Caco-2 (cell line): ENCODE data around the gene FHAD1. TPM values are rescaled to one million over a fixed set of nuclear protein-coding genes. Genes with fewer than 3 reads are reported as not detected.

ENCODE experiments used
- BruUV-seq: library from RNA; stranded (reverse); fragments of 400-500 nt; replicated peaks from 2 replicates; lab custom pipeline; 2021; lab: Mats Ljungman, UMichigan
- CTCF ChIA-PET: fragments of 300-600 bp; sonication (Branson Sonifier 250); formaldehyde crosslinking; loops from one replicate; lab custom pipeline; 2022; ENCODE audit warnings: antibody characterized with exemption; lab: Charles Lee
- POLR2A ChIA-PET: fragments of 300-600 bp; sonication (Branson Sonifier 250); formaldehyde crosslinking; loops from one replicate; lab custom pipeline; 2022; ENCODE audit warnings: antibody characterized with exemption; lab: Charles Lee
- DNase-seq, 2 experiments: peaks; one replicate each; pipeline versions ENCODE4 v3.0.0 to v3.0.0-alpha.2; 2020 to 2022
- H3K27me3 ChIP-seq: replicated peaks from 2 replicates; pipeline ENCODE4 v1.6.0; 2011; ENCODE audit warnings: low read length; ENCODE audit not compliant: control insufficient read depth, insufficient read depth
- H3K36me3 ChIP-seq: 2 replicates; pipeline ENCODE4 v1.5.1; 2011; ENCODE audit warnings: low read length; ENCODE audit not compliant: control insufficient read depth, insufficient read depth
- H3K4me1 ChIP-seq: fragments of 250-450 bp; sonication (Bioruptor Pico); 2 replicates; pipeline ENCODE4 v1.5.1; 2020; ENCODE audit warnings: mild to moderate bottlenecking
- H3K4me3 ChIP-seq: 2 replicates; pipeline ENCODE4 v1.5.1; 2011; ENCODE audit warnings: low read depth, mild to moderate bottlenecking, control low read depth, low read length
- H3K9me3 ChIP-seq: fragments of 250-450 bp; sonication (Bioruptor Pico); 2 replicates; pipeline ENCODE4 v1.5.1; 2020; ENCODE audit warnings: mild to moderate bottlenecking, moderate library complexity
- H3K27ac Mint-ChIP-seq: one replicate; pipeline ENCODE4 v1.8.0; 2022; ENCODE audit warnings: mixed read lengths; ENCODE audit not compliant: unreplicated experiment
- H3K27me3 Mint-ChIP-seq: one replicate; pipeline ENCODE4 v1.8.0; 2022; ENCODE audit warnings: mixed read lengths; ENCODE audit not compliant: insufficient read depth, unreplicated experiment
- H3K36me3 Mint-ChIP-seq: one replicate; pipeline ENCODE4 v1.8.0; 2022; ENCODE audit warnings: mild to moderate bottlenecking, mixed read lengths; ENCODE audit not compliant: insufficient read depth, unreplicated experiment
- H3K4me1 Mint-ChIP-seq: one replicate; pipeline ENCODE4 v1.8.0; 2022; ENCODE audit warnings: low read depth, mixed read lengths; ENCODE audit not compliant: unreplicated experiment
- H3K4me3 Mint-ChIP-seq: one replicate; pipeline ENCODE4 v1.8.0; 2022; ENCODE audit warnings: mild to moderate bottlenecking, moderate library complexity, mixed read lengths; ENCODE audit not compliant: unreplicated experiment
- H3K9me3 Mint-ChIP-seq: one replicate; pipeline ENCODE4 v1.8.0; 2022; ENCODE audit warnings: mixed read lengths; ENCODE audit not compliant: unreplicated experiment
- intact Hi-C: fragments of 100-400 bp; cut with micrococcal nuclease; formaldehyde crosslinking; loops from one replicate; pipeline ENCODE4 v1.10.0; 2022; ENCODE audit not compliant: unreplicated experiment
- total RNA-seq: library from RNA; stranded (reverse); gene quantifications from 2 replicates; pipeline ENCODE4 v1.2.3, GENCODE V29; 2022
- TF ChIP-seq, protein P1 (sequence below), 2 experiments: fragments of 200-600 bp in 1 of 2; IDR thresholded peaks; 1 replicate in 1 of 2; 2 replicates in 1 of 2; pipeline versions ENCODE4 v1.5.1 to v1.8.0; 2011 to 2022; ENCODE audit warnings: antibody characterized with exemption in 1 of 2, control low read depth in 1 of 2, inconsistent platforms in 1 of 2, low read depth in 1 of 2, low read length in 1 of 2, mild to moderate bottlenecking in 1 of 2, moderate library complexity in 1 of 2; ENCODE audit not compliant: insufficient read depth in 1 of 2, severe bottlenecking in 1 of 2, unreplicated experiment in 1 of 2

The FHAD1 gene
- total RNA-seq, 1 experiment from 2014 or later, result 0.18 TPM

DNA sequence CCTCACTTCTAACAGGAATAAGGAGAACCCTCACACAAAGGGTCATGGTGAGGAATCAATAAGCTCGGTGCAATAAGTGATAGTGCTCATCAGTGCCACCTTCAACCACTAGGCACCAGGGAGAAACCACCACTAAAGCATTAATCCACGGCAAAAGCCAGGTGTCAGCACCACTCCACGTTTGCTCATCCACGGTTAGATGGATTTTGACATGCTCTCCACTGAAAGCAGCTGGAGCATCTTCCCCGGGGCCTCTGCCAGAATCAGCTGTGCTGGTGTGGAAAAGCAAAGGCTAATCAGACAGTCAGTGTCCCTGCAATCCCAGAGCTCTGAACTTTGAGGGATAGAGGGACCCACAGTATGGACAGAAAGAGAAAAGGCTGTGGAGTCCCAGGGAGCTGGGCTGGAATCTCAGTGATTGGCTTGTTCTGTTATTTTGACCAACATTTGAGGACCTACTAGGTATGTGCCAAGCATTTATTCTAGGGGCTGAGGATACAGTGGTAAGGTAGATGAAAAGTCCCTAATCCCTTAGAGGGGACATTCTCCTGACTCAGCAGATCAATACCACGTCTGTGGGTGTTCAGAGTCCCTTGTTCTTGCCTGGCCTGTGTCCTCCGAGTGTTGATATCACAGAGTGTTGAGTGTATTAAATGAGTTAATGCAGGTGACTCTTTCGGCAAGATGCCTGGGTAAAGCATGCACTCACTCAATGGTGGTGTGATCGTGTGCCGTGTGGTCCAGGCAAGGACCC lies 41.3 kb downstream of the FHAD1 start:
- DNase-seq, result no peak
- ChIA-PET POLR2A (no interaction called here), CTCF (interaction anchor here (0.6 kb wide), 1 partner anchor 435 kb away, joined by 4 read pairs; no protein-coding TSS in a partner anchor)
- Mint-ChIP-seq H3K9me3 (no peaks in the 10 kb centered on the region), H3K4me1 (peaks cover 7% of the 10 kb centered on the region), H3K27ac (no peak overlapping the region), H3K4me3 (no peak overlapping the region), H3K27me3 (no peaks in the 10 kb centered on the region), H3K36me3 (no peaks in the 10 kb centered on the region)
- intact Hi-C loops, result no loop called here
- Histone ChIP-seq H3K36me3 (no peaks in the 10 kb centered on the region), H3K4me1 (peaks cover 8% of the 10 kb centered on the region; the same call in 1 of the 2 replicates), H3K9me3 (no peaks in the 10 kb centered on the region), H3K4me3 (no peak overlapping the region), H3K27me3 (no peaks in the 10 kb centered on the region)
- TF ChIP-seq, protein P1, sequence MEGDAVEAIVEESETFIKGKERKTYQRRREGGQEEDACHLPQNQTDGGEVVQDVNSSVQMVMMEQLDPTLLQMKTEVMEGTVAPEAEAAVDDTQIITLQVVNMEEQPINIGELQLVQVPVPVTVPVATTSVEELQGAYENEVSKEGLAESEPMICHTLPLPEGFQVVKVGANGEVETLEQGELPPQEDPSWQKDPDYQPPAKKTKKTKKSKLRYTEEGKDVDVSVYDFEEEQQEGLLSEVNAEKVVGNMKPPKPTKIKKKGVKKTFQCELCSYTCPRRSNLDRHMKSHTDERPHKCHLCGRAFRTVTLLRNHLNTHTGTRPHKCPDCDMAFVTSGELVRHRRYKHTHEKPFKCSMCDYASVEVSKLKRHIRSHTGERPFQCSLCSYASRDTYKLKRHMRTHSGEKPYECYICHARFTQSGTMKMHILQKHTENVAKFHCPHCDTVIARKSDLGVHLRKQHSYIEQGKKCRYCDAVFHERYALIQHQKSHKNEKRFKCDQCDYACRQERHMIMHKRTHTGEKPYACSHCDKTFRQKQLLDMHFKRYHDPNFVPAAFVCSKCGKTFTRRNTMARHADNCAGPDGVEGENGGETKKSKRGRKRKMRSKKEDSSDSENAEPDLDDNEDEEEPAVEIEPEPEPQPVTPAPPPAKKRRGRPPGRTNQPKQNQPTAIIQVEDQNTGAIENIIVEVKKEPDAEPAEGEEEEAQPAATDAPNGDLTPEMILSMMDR (IDR thresholded peaks at IDR 0.05; ENCODE audit: insufficient read depth in 1 of 2, low read depth in 1 of 2, low read length in 1 of 2, severe bottlenecking in 1 of 2, unreplicated experiment in 1 of 2), result no peak
- BruUV-seq, result no TSS peak

DNA sequence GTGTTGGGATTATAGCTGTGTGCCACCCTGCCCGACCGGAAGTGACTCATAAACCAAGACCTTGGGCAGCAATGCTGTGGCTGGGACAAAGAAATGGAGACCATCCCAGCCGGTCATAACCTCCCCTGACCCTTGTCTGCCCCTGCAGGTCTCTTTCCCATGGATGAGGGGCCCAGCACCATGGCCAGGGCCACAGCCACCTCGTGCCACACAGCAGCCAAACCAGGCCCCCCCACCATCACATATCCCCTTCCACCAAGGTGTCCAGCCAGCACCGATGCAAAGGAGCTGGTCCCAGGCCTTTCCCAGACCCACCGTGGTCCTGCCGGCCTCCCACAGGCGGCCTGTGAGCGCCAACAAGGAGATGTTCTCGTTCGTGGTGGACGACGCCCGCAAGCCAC lies 42.2 kb downstream of the FHAD1 start:
- no peaks in the 10 kb centered on the region for H3K27me3 Mint-ChIP-seq
- no TSS peak for BruUV-seq

DNA sequence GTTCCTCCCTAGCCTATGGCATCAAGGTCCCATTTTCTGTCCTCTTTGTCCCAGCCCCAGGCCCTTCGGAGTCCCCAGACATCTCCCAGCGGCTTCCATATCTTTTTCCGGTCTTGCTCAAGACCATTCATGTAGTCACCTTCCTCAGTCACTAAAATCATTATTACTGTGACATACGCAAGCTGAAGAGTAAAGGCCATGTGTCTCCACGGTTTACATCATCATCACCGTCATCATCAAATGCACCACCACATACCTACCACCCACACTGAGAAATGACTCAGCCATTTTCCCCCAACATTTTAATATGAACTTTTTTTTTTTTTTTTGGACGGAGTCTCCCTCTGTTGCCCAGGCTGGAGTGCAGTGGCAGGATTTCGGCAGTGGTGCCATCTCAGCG lies 43.4 kb downstream of the FHAD1 start:
- TF ChIP-seq, protein P1 (IDR thresholded peaks at IDR 0.05; ENCODE audit: insufficient read depth in 1 of 2, low read depth in 1 of 2, low read length in 1 of 2, severe bottlenecking in 1 of 2, unreplicated experiment in 1 of 2), result no peak
- Histone ChIP-seq H3K4me1 (no peaks in the 10 kb centered on the region), H3K27me3 (no peaks in the 10 kb centered on the region), H3K4me3 (no peak overlapping the region), H3K36me3 (no peaks in the 10 kb centered on the region), H3K9me3 (no peaks in the 10 kb centered on the region)
- POLR2A ChIA-PET, result no interaction called here
- no peaks in the 10 kb centered on the region for H3K4me1 Mint-ChIP-seq
- DNase-seq, result no peak
- no TSS peak for BruUV-seq
- no peaks in the 10 kb centered on the region for H3K9me3 Mint-ChIP-seq
- CTCF ChIA-PET, result no interaction called here
- H3K4me3 Mint-ChIP-seq, result no peak overlapping the region
- intact Hi-C loops, result no loop called here
- no peaks in the 10 kb centered on the region for H3K27me3 Mint-ChIP-seq
- H3K36me3 Mint-ChIP-seq, result no peaks in the 10 kb centered on the region
- H3K27ac Mint-ChIP-seq, result no peak overlapping the region

More for the DNA sequence above, 42.2 kb downstream of the FHAD1 start:
- Mint-ChIP-seq H3K4me3 (no peak overlapping the region), H3K9me3 (no peaks in the 10 kb centered on the region), H3K27ac (no peak overlapping the region), H3K4me1 (peaks cover 7% of the 10 kb centered on the region), H3K36me3 (no peaks in the 10 kb centered on the region)
- no peaks in the 10 kb centered on the region for H3K27me3 ChIP-seq
- intact Hi-C loops, result no loop called here
- no peak overlapping the region for H3K4me3 ChIP-seq
- no peaks in the 10 kb centered on the region for H3K36me3 ChIP-seq
- TF ChIP-seq, protein P1 (IDR thresholded peaks at IDR 0.05; ENCODE audit: insufficient read depth in 1 of 2, low read depth in 1 of 2, low read length in 1 of 2, severe bottlenecking in 1 of 2, unreplicated experiment in 1 of 2), result no peak
- H3K9me3 ChIP-seq, result no peaks in the 10 kb centered on the region
- no peak for DNase-seq
- POLR2A ChIA-PET, result no interaction called here
- CTCF ChIA-PET, result no interaction called here
- H3K4me1 ChIP-seq, result peaks cover 8% of the 10 kb centered on the region; the same call in 1 of the 2 replicates
